ENCODE data around the gene SHANK3.

The SHANK3 gene

GRCh38 chr22:50699756-50700386 lies 27.2 kb downstream of the SHANK3 start:
- no peak for DNase-seq (ENCODE audit: low read depth in 2 of 2)

- no peak for DNase-seq (ENCODE audit: low read depth in 2 of 2)
Measured at GRCh38 chr22:50700387-50701075, 27.9 kb downstream of the SHANK3 start.

- no peak for DNase-seq (ENCODE audit: low read depth in 2 of 2)
Measured at GRCh38 chr22:50701076-50701419, 28.4 kb downstream of the SHANK3 start.

GRCh38 chr22:50701428-50702154 lies 29.0 kb downstream of the SHANK3 start:
- no peak for DNase-seq (ENCODE audit: low read depth in 2 of 2)

GRCh38 chr22:50702261-50702671 lies 29.6 kb downstream of the SHANK3 start:
- DNase-seq (ENCODE audit: low read depth in 2 of 2), result no peak

- no peak for DNase-seq (ENCODE audit: low read depth in 2 of 2)
Measured at GRCh38 chr22:50702821-50703725, 30.4 kb downstream of the SHANK3 start.

GRCh38 chr22:50703726-50704509 lies 31.3 kb downstream of the SHANK3 start:
- DNase-seq (ENCODE audit: low read depth in 2 of 2), result no peak

GRCh38 chr22:50704510-50705218 lies 32.0 kb downstream of the SHANK3 start:
- DNase-seq (ENCODE audit: low read depth in 2 of 2), result no peak

- no peak for DNase-seq (ENCODE audit: low read depth in 2 of 2)
Measured at GRCh38 chr22:50705219-50705691, 32.6 kb downstream of the SHANK3 start.

- DNase-seq (ENCODE audit: low read depth in 2 of 2), result no peak
Measured at GRCh38 chr22:50705851-50706351, 33.3 kb downstream of the SHANK3 start.

GRCh38 chr22:50706481-50707125 lies 34.0 kb downstream of the SHANK3 start:
- no peak for DNase-seq (ENCODE audit: low read depth in 2 of 2)

- no peak for DNase-seq (ENCODE audit: low read depth in 2 of 2)
Measured at GRCh38 chr22:50708474-50708873, 35.9 kb downstream of the SHANK3 start.

- DNase-seq (ENCODE audit: low read depth in 2 of 2), result no peak
Measured at GRCh38 chr22:50708996-50709395, 36.4 kb downstream of the SHANK3 start.

- no peak for DNase-seq (ENCODE audit: low read depth in 2 of 2)
Measured at GRCh38 chr22:50710221-50710620, 37.6 kb downstream of the SHANK3 start.

- no peak for DNase-seq (ENCODE audit: low read depth in 2 of 2)
Measured at GRCh38 chr22:50710886-50711285, 38.3 kb downstream of the SHANK3 start.

- DNase-seq (ENCODE audit: low read depth in 2 of 2), result no peak
Measured at GRCh38 chr22:50711446-50712340, 39.1 kb downstream of the SHANK3 start.

GRCh38 chr22:50712341-50713007 lies 39.9 kb downstream of the SHANK3 start:
- DNase-seq (ENCODE audit: low read depth in 2 of 2), result no peak

- DNase-seq (ENCODE audit: low read depth in 2 of 2), result no peak
Measured at GRCh38 chr22:50713008-50713385, 40.4 kb downstream of the SHANK3 start.

Measured in stimulated activated CD8-positive, alpha-beta memory T cell treated with anti-CD3 and anti-CD28 coated beads, Interleukin-2, amount 100 ng/mL, for 48 hours (primary cell).